Measurements from ENCODE around the gene CHRND.
A peak's percentile ranks its signal among the peaks of the same experiment; 100 is the strongest.
"Not testable (repeated sequence)": the region's sequence is repeated elsewhere in the genome, so short reads cannot be mapped to it uniquely, and the experiment has no call there.

Gene CHRND

GRCh38 chr2:232543928-232544631 is 18.1 kb downstream of the CHRND start:
- no peak for DNase-seq

GRCh38 chr2:232544674-232545073 is 18.7 kb downstream of the CHRND start:
- DNase-seq: no peak

DNA sequence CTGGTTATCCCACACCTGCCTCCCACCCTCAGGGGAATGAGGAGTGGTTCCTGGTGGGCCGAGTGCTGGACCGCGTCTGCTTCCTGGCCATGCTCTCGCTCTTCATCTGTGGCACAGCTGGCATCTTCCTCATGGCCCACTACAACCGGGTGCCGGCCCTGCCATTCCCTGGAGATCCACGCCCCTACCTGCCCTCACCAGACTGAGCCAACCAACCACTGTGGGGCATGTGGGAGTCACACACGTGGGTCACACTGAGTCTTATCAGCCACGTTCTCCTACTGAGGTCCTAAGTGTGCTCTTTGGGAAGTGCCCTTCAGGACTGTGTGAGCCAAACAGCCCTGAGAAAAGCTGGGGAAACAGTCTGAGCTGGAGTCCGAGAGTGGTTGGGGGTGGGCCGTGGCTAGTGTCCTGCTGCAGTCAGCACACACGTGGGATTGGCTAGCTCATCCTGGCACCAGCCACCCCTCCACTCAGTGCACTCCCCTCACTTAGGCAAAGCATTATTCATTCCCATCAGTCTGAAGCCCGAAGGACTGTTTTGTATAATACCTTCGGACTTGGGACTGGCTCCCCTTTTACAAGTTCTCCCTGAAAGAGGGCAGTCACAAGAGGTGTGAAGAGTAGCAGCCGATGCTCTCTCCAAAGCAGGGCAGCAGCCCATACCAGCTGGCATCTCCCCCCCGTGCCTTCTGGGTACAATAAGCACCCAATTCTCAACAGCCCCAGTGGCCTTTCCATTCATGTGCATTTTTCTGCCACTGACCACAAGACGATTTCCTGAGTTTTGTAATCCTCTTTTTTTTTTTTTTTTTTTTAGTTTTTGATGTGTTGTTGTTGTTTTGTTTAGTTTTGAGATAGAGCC is 19.8 kb downstream of the CHRND start:
- DNase-seq: no peak

DNA sequence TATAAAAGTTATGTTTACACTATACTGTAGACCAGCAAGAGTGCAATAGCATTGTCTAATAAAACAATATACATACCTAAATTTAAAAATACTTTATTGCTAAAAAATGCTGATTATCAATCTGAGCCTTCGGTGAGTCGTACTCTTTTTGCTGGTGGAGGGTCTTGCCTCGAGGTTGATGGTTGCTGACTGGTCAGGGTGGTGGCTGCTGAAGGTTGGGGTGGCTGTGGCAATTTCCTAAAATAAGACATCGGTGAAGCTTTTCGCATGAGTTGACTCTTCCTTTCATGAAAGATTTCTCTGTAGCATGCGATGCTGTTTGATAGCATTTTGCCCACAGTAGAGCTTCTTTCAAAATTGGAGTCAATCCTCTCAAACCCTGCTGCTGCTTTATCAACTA is 22.0 kb downstream of the CHRND start:
- no peak for DNase-seq

DNA sequence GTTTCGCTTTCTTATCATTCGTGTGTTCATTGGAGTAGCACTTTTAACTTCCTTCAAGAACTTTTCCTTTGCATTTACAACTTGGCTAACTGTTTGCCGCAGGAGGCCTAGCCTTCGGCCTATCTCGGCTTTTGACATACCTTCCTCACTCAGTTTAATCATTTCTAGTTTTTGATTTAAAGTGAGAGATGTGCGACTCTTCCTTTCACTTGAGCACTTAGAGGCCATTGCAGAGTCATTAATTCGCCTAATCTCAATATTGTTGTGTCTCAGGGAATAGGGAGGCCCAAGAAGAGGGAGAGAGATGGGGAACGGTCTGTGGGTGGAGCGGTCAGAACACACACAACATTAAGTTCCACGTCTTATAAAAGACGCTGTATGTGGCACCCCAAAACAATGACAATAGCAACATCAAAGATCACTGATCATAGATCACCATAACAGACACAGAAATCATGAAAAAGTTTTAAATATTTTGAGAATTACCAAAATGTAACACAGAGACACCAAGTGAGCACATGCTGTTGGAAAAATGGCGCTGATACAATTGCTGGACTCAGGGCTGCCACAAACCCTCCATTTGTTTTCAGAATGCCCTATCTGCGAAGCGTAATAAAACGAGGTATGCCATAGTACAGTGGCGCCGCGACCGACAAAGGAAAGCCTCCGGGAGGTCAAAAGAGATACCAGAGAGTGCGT is 23.8 kb downstream of the CHRND start:
- DNase-seq: no peak

DNA sequence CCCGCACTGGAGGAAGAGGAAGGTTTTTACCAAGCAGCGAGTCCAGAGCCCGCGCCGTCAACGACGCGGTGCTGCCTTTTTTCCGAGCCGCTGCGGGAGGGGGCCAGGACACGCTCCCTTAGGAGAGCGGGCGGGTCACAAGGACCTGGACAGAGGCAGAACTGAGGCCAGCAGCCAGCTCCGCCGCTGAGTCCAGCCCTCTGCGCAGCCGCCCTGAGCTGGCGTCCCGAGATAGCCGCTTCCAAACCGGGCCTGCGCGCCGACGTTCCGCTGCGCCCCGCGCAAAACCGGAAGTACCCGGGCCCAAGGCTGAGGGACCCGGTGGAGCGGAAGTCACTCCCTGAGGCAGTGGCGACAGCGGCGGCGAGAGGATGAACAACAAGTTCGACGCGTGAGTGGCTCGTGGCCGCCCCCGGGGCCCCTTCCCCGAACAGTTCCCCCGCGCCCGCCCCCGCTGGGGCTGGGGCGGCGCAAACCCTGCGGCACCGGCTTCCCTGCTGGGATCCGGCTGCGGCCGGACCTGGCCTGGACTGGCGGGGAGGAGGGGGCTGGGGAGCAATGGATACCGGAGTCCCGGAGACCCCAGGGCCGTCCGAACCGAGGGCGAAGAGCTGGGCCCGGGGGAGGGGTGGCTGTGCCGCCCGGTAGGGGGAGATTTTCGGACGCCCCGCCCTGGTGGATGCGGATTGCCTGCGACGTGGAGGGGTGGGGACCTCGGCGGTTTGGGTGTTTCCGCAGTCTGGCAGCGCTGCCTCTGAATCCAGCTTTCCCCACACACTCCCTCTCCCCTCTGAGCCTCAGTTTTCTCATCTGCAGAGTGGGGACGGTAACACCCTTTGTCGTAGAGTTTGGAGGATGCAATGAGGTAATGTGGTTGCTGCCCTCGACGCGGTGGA is 24.6 kb downstream of the CHRND start, which contains the start of the genes EIF4E2 and TIGD1:
Gene EIF4E2, plus strand, starts transcription at position 336 of the 896 bp plus-strand sequence. Its CDS starts 36 bp downstream, at position 372.
Gene TIGD1, minus strand, starts transcription at position 204 of the 896 bp plus-strand sequence. CDS start 675 bp downstream, outside the sequence.
- peak; percentile 80 for DNase-seq

DNA sequence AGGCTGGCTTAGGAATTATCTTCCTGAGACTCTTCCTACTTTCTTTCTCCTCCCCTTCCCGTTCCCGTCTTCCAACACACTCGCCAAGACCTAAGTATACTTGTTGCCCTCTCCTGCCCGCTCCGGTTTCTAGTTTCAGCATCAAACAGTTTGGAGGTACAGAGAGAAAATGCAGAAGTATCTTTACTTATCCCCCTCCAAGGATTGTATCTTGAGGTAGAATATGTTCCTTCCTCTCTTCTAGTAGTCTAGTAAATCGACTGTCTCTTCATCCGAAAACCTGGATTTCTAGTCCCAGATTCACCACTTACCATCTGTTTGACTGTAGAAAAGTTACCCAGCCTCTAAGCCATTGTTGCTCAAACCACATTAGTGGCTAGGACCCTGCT is 25.3 kb downstream of the CHRND start:
- DNase-seq: no peak

- no peak for DNase-seq
Observed at GRCh38 chr2:232551776-232552175, 25.8 kb downstream of the CHRND start.

DNA sequence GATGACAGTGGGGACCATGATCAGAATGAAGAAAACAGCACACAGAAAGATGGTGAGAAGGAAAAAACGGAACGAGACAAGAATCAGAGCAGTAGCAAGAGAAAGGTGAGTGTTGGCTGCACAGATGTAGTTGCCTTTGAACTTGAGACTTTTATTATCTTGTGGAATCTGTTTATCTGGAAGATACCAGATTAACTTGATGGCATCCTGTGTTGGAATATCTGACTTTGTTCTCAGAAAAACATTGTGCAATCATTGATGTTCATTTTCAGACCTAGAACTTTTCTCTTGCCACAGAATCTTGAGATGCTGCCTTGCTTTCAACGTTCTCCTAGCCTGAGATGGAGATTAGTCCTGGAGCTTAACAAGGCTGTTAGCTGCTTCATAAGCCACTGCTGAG is 30.5 kb downstream of the CHRND start:
- no peak for DNase-seq

DNA sequence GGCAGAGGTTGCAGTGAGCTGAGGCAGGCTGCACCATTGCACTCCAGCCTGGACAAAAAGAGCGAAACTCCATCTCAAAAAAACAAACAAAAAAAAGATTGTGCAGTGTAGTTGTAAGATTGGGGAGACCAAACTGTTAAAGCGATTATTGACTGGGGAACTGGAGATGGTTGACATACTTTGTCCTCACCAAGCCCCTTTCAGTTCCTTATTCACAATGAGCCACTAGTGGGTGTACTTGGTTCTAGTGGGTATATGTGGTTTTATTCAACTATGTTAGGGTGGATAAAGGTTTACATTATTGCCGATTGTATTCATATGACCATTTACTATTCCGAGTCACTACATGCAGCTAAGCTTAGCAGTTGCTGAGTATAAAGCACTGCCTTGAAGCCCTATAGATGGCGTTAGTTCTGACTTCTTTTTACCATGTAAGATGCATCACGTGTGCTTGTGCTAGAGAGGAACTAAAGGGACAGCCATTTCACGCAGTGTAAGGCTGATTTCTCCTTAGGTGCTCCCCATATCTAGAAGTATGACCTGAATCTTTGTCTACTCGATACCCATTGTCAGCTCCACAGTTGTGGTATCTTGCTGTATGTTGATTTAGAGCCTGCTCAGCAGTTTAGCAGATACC is 36.7 kb downstream of the CHRND start:
- no peak for DNase-seq

GRCh38 chr2:232563580-232563979 is 37.6 kb downstream of the CHRND start:
- DNase-seq: no peak

DNA sequence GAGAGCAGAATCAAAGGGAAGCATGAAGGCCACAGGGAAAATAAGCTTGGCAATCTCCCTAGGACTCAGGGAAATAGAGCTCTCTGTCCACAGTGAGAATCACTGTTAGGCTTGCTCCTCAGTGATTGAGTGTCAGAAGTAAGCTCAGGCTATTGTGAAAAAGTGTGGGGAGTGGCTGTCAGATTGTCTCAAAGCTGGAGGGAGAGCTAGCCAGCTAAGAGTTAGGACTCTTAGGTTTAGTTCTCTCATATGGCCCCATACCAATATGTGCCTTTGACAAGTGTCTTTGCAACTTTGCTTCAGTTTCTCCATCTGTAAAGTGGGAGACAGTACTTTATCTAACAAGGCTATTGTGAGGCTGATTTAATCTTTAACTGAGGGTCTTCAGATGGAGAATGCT is 41.8 kb downstream of the CHRND start:
- no peak for DNase-seq

- DNase-seq: no peak
Observed at GRCh38 chr2:232568161-232568560, 42.2 kb downstream of the CHRND start.

- DNase-seq: no peak
Observed at GRCh38 chr2:232569541-232569940, 43.6 kb downstream of the CHRND start.

GRCh38 chr2:232570481-232570880 is 44.5 kb downstream of the CHRND start:
- not testable (repeated sequence) for DNase-seq

- DNase-seq: no peak
Observed at GRCh38 chr2:232571026-232571474, 45.1 kb downstream of the CHRND start.

GRCh38 chr2:232573042-232573441 is 47.1 kb downstream of the CHRND start:
- DNase-seq: no peak

DNA sequence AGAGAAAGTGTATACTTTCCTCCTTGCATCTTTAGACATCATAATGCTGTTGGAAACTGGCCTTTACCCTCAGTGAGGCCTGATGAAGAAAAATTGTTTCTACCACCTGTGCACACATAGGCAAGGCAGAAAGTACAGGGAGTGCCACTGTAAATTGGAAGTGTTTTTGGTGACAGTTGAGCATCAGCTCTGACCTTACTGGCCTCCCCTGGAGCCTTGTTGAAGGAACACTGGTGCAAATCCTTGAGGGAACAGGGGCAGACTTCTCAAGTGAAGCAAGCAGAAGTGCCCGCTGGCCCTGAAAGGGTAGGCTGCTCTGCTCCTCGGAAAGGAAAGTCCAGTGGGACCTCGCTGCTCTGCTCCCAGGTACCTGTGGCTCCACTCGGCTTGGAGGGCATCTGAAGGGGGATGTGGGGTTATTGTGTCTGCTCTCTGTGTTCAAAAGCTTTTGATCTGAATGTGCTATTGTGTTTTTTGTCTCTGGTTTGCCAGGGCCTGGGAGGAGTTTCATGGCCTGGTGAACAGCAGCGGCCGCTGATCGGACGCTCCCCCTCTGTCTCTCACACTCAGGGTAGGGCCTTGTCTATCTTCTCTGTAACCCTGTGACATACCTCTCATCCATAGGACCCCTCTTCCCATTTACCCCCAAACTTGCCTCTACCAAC is 47.9 kb downstream of the CHRND start:
- DNase-seq: no peak

- no peak for DNase-seq
Observed at GRCh38 chr2:232574674-232575403, 48.9 kb downstream of the CHRND start.

DNA sequence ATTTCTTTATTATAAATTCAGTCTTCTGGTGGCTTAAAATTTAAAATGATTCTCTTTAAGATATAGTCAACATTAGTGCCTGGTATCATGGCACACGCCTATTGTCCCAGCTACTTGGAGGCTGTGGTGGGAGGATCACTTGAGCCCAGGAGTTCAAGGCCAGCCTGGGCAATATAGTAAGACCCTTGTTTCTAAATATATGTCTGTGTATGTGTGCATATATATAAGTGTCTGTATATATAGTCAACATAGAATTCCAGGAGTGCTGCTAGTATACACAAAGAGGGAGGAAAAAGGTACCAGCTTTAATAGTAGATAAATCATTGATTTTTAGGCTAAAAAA is 49.4 kb downstream of the CHRND start:
- DNase-seq: no peak

All from T-helper 9 cell (primary cell).